GM13977 (cell line): ENCODE data around the gene IGLL5.
"Not testable (repeated sequence)": the region's sequence is repeated elsewhere in the genome, so short reads cannot be mapped to it uniquely, and the experiment has no call there.

ENCODE experiments used
- DNase-seq: peaks from one replicate; pipeline ENCODE4 v3.0.0; 2012; ENCODE audit warnings: low spot score
- CTCF ChIP-seq: IDR thresholded peaks from 2 replicates; pipeline ENCODE4 v1.5.1; 2012; ENCODE audit warnings: mild to moderate bottlenecking, control low read depth; ENCODE audit not compliant: insufficient read depth; ENCODE audit errors: extremely low read depth, missing control alignments
- in situ Hi-C: fragments of 300-500 bp; cut with MboI; formaldehyde crosslinking; loops from one replicate; pipeline ENCODE4 v1.12.0; 2022; ENCODE audit warnings: low sequenced_read_pairs, low pct_unique_long_range_greater_than_20kb, mixed read lengths, inconsistent platforms; ENCODE audit not compliant: unreplicated experiment

IGLL5 gene

GRCh38 chr22:22896601-22897000 is 9.0 kb downstream of the IGLL5 start:
- DNase-seq: no peak
- in situ Hi-C loops: no loop called here
- no peak for TF ChIP-seq CTCF

DNA sequence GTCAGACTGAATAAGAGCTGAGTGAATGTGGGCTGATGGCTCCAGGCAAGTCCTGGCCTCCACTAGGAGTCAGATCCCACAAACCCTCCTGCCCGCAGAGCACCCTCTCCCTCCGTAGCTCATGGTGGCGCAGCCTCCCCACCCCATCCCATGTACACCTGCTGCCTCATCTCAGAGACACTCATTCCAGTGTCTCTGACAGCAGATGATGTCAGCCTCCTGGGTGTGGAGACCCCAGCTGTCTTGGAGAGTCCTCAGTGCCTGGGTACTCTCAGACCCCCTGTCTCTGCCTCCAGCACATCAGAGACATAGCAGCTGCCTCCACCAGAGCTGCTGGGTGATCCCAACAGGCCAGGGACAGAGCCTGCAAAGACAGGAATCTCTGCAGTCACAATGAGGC is 9.5 kb downstream of the IGLL5 start:
- no peak for DNase-seq
- no peak for TF ChIP-seq CTCF
- in situ Hi-C loops: no loop called here

DNA sequence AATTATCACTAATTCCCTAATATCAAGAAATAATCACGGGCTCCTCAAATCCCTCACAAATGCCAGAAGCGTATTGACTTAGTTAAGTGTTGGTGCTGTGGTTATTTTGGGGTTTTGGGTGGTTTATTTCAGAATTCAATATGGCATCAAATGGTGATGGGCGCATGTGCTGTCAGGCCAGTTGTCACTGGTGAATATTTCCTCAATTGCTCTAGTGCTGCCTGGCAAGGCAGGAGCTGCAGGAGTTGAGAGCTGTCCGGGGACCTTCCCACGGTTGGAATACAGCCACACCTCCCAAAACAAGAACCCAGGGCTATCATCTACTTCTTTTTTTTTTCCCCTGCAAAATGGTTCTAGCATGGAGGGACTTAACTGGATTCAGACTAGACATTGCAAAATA is 10.3 kb downstream of the IGLL5 start:
- in situ Hi-C loops: no loop called here
- TF ChIP-seq CTCF: no peak
- DNase-seq: no peak

DNA sequence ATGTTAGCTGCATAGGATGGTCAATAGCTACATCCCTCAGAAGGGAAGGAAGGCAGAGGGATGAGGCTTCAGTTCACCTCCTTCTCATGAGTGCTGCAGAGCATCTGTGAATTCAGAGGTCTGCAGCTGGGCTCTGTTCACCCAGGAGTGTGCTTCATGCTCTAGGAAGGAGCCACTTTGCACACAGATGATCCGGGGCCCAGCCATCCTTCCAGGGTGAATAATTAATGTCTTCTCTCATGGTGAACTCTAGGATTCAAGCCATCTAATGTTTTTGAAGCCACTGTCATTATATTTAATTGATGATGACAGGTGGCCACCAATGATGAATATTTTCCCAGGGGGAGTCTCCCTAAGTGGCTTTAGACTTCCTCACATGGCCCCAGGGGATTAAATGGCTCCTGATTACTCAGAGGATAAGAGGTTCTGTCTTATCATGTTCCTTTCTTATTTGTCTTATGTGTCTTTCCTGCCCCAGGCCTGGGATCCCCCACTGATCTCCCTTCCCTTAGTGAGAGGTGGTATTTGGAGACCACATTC is 10.9 kb downstream of the IGLL5 start:
- DNase-seq: not testable (repeated sequence)

DNA sequence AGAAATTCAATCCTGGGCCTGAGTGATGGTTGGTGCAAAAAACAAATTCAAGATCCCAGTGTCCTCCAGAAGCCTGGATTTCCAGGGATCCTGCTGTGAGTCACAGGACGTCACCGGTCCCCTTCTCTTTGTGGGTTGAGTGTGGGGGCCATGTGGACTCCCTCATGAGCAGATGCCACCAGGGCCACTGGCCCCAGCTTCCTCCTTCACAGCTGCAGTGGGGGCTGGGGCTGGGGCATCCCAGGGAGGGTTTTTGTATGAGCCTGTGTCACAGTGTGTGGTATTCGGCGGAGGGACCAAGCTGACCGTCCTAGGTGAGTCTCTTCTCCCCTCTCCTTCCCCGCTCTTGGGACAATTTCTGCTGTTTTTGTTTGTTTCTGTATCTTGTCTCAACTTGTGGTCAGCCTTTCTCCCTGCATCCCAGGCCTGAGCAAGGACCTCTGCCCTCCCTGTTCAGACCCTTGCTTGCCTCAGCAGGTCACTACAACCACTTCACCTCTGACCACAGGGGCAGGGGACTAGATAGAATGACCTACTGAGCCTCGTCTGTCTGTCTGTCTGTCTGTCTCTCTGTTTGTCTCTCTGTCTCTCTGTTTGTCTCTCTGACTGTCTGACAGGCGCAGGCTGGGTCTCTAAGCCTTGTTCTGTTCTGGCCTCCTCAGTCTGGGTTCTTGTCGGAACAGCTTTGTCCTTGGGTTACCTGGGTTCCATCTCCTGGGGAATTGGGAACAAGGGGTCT is 11.9 kb downstream of the IGLL5 start:
- in situ Hi-C loops: loop anchor here (10.0 kb wide), 1 partner anchor 575 kb away; no protein-coding TSS in a partner anchor
- not testable (repeated sequence) for DNase-seq

More for the DNA sequence above, 10.9 kb downstream of the IGLL5 start:
- in situ Hi-C loops: not testable (repeated sequence)

DNA sequence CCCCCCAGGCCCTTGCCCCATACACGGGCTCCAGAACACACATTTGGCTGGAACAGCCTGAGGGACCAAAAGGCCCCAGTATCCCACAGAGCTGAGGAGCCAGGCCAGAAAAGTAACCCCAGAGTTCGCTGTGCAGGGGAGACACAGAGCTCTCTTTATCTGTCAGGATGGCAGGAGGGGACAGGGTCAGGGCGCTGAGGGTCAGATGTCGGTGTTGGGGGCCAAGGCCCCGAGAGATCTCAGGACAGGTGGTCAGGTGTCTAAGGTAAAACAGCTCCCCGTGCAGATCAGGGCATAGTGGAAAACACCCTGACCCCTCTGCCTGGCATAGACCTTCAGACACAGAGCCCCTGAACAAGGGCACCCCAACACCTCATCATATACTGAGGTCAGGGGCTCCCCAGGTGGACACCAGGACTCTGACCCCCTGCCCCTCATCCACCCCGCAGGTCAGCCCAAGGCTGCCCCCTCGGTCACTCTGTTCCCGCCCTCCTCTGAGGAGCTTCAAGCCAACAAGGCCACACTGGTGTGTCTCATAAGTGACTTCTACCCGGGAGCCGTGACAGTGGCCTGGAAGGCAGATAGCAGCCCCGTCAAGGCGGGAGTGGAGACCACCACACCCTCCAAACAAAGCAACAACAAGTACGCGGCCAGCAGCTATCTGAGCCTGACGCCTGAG is 13.1 kb downstream of the IGLL5 start:
- not testable (repeated sequence) for DNase-seq
- in situ Hi-C loops: loop anchor here (10.0 kb wide), 1 partner anchor 576 kb away; no protein-coding TSS in a partner anchor

DNA sequence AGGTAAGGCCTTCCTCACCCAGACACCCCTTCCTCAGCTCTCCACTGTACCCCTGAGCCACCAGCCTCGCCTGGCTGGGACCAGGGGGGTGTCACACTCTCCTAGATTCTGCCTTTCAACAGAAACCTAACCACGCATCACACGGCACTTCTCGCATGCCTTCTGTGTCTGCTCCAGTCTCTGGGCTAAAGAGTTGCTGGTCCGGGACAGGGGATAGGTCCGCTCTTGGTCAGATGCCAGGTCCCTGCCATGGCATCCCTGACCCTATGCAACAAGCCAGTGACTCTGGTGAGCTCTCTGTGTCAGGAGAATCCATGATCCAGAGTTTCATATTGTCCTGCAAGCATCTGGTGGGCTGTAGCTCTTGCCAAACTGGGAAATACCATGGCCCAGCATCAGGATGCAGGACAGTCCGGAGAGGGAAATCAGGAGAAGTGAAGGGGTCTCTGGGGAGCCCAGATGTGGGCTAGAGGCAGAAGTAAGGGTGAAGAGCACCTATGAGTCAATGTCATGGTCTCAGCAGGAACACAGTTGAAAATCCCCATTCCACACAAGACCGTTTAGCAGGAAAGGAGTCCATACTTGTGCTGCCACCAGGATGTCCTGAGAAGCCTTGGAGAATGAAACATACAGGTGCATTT is 14.1 kb downstream of the IGLL5 start:
- in situ Hi-C loops: loop anchor here (10.0 kb wide), 1 partner anchor 577 kb away; no protein-coding TSS in a partner anchor

More for the DNA sequence above, 14.1 kb downstream of the IGLL5 start:
- no peak for DNase-seq
- no peak for TF ChIP-seq CTCF
